GM12878 (cell line): ENCODE results near the gene STK33. TPM values are rescaled to one million over a fixed set of nuclear protein-coding genes. Genes with fewer than 3 reads are reported as not detected.

Source experiments
- ATF3 ChIP-seq: IDR thresholded peaks from 2 replicates; pipeline ENCODE4 v1.6.1; 2011; ENCODE audit warnings: low read depth, mild to moderate bottlenecking, low read length, moderate library complexity, borderline replicate concordance; ENCODE audit errors: extremely low read depth
- BRCA1 ChIP-seq: IDR thresholded peaks from 2 replicates; pipeline ENCODE4 v1.6.1; 2011; ENCODE audit warnings: low read depth, low read length, improper control_type of control experiment
- CBX5 ChIP-seq: sonication (generic); IDR thresholded peaks from 2 replicates; pipeline ENCODE4 v1.6.1; 2016; ENCODE audit warnings: low read depth, moderate library complexity, mild to moderate bottlenecking, inconsistent platforms
- CHD2 ChIP-seq: IDR thresholded peaks from 2 replicates; pipeline ENCODE4 v1.6.1; 2011; ENCODE audit warnings: low read depth, low read length, improper control_type of control experiment, borderline replicate concordance
- E2F4 ChIP-seq: IDR thresholded peaks from 2 replicates; pipeline ENCODE4 v1.6.1; 2012; ENCODE audit warnings: low read depth, low read length, improper control_type of control experiment
- FOS ChIP-seq: IDR thresholded peaks from 3 replicates; pipeline ENCODE4 v1.6.1; 2011; ENCODE audit warnings: borderline replicate concordance; ENCODE audit not compliant: insufficient read length; ENCODE audit errors: extremely low read depth
- HDAC6 ChIP-seq: fragments of 200-600 bp; sonication (generic); IDR thresholded peaks from one replicate; pipeline ENCODE4 v1.8.0; 2017; ENCODE audit warnings: antibody characterized with exemption; ENCODE audit not compliant: unreplicated experiment
- IKZF2 ChIP-seq, 2 experiments: fragments of 450-650 bp; IDR thresholded peaks; 2 replicates each; pipeline ENCODE4 v1.6.1; 2017; ENCODE audit warnings: mild to moderate bottlenecking in 2 of 2, moderate library complexity in 2 of 2
- JUNB ChIP-seq: IDR thresholded peaks from 2 replicates; pipeline ENCODE4 v1.6.1; 2016; ENCODE audit warnings: antibody characterized with exemption, mild to moderate bottlenecking
- JUND ChIP-seq: IDR thresholded peaks from 2 replicates; pipeline ENCODE4 v1.6.1; 2012; ENCODE audit warnings: low read depth, mild to moderate bottlenecking, low read length, improper control_type of control experiment, moderate library complexity
- LARP7 ChIP-seq: fragments of 450-650 bp; IDR thresholded peaks from 2 replicates; pipeline ENCODE4 v1.6.1; 2017; ENCODE audit warnings: mild to moderate bottlenecking
- MTA2 ChIP-seq: fragments of 450-650 bp; IDR thresholded peaks from 2 replicates; pipeline ENCODE4 v1.6.1; 2016; ENCODE audit warnings: low read depth, mild to moderate bottlenecking, moderate library complexity
- NRF1 ChIP-seq: conservative IDR thresholded peaks from 2 replicates; pipeline ENCODE4 v1.6.1; 2011; ENCODE audit warnings: mild to moderate bottlenecking, low read depth, low read length, improper control_type of control experiment
- PAX8 ChIP-seq: fragments of 450-650 bp; IDR thresholded peaks from 2 replicates; pipeline ENCODE4 v1.6.1; 2017; ENCODE audit warnings: mild to moderate bottlenecking, moderate library complexity
- POLR2AphosphoS2 ChIP-seq: IDR thresholded peaks from 2 replicates; pipeline ENCODE4 v1.6.1; 2011; ENCODE audit warnings: low read depth, mild to moderate bottlenecking, low read length, improper control_type of control experiment, moderate library complexity
- RUNX3 ChIP-seq: IDR thresholded peaks from 2 replicates; pipeline ENCODE4 v1.6.1; 2012; ENCODE audit warnings: low read length, inconsistent platforms
- SIN3A ChIP-seq: IDR thresholded peaks from 2 replicates; pipeline ENCODE4 v1.6.1; 2012; ENCODE audit warnings: low read depth, low read length, improper control_type of control experiment
- SMAD1 ChIP-seq: fragments of 450-650 bp; IDR thresholded peaks from 2 replicates; pipeline ENCODE4 v1.6.1; 2018; ENCODE audit warnings: mild to moderate bottlenecking, low read depth; ENCODE audit not compliant: partially characterized antibody
- SMC3 ChIP-seq: IDR thresholded peaks from 2 replicates; pipeline ENCODE4 v1.6.1; 2011; ENCODE audit warnings: low read length, improper control_type of control experiment, borderline replicate concordance
- SPI1 ChIP-seq: IDR thresholded peaks from 2 replicates; pipeline ENCODE4 v1.6.1; 2011; ENCODE audit warnings: low read depth, mild to moderate bottlenecking, low read length, moderate library complexity, borderline replicate concordance; ENCODE audit not compliant: insufficient read depth
- SREBF1 ChIP-seq: IDR thresholded peaks from 2 replicates; pipeline ENCODE4 v1.6.1; 2012; ENCODE audit warnings: mild to moderate bottlenecking, low read length
- SUZ12 ChIP-seq: fragments of 200-600 bp; sonication (generic); IDR thresholded peaks from one replicate; pipeline ENCODE4 v1.6.1; 2018; ENCODE audit warnings: antibody characterized with exemption, mild to moderate bottlenecking; ENCODE audit not compliant: unreplicated experiment
- YBX1 ChIP-seq: fragments of 450-650 bp; IDR thresholded peaks from 2 replicates; pipeline ENCODE4 v1.6.1; 2016; ENCODE audit warnings: antibody characterized with exemption
- ZBTB11 ChIP-seq: fragments of 450-650 bp; formaldehyde crosslinking; IDR thresholded peaks from 2 replicates; pipeline ENCODE4 v1.5.0; 2022; ENCODE audit warnings: mild to moderate bottlenecking, missing genetic modification characterization
- ZNF217 ChIP-seq: fragments of 450-650 bp; IDR thresholded peaks from 2 replicates; pipeline ENCODE4 v1.6.1; 2017; ENCODE audit warnings: antibody characterized with exemption, mild to moderate bottlenecking
- ZNF24 ChIP-seq: fragments of 450-650 bp; IDR thresholded peaks from 2 replicates; pipeline ENCODE4 v1.6.1; 2017; ENCODE audit warnings: antibody characterized with exemption, mild to moderate bottlenecking
- polyA plus RNA-seq, 11 experiments: library from polyadenylated mRNA; depleted of rRNA in 4 of 11; unstranded in 6 of 11; stranded (reverse) in 5 of 11; fragments of >200 nt; fragmentation: Nextera tagmentation in 4 of 11; fragmentation: Illumina TruSeq in 1 of 11; extraction: Ambion mirVana in 4 of 11; extraction: Trizol in 1 of 11; gene quantifications; 1 replicate in 1 of 11; 2 replicates in 10 of 11; pipeline versions ENCODE4 v1.2.1 to v1.2.3, GENCODE V29; 2011 to 2016; ENCODE audit warnings: inconsistent platforms in 2 of 11, missing spikeins in 2 of 11, low read depth in 1 of 11
- total RNA-seq, 4 experiments: library from RNA; depleted of rRNA in 3 of 4; stranded (reverse); fragments of >200 nt in 3 of 4; fragmentation: Illumina TruSeq in 1 of 4; extraction: Trizol in 1 of 4; gene quantifications; 2 replicates each; pipeline versions ENCODE4 v1.2.1 to v1.2.3, GENCODE V29; 2013 to 2021

The STK33 gene
- total and polyA plus RNA-seq, 10 of the 15 experiments (the other 5 are each of a cell fraction or from before 2014, with no cell fraction given) = 5.2 to 27.3 (median 18.3) TPM

GRCh38 chr11:8531982-8532381 lies 62.0 kb downstream of the STK33 start (continued):
- TF ChIP-seq RUNX3 = peak; percentile 55
- no peak for TF ChIP-seq ZBTB11 (CRISPR knock-in tag)
- no peak for TF ChIP-seq SUZ12
- no peak for TF ChIP-seq SMAD1
- TF ChIP-seq NRF1 = no peak
- TF ChIP-seq E2F4 = no peak
- TF ChIP-seq ZNF24 = no peak
- TF ChIP-seq ATF3 = no peak
- TF ChIP-seq JUNB = no peak
- no peak for TF ChIP-seq LARP7
- no peak for TF ChIP-seq POLR2AphosphoS2
- TF ChIP-seq HDAC6 = no peak
- no peak for TF ChIP-seq SIN3A
- no peak for TF ChIP-seq YBX1
- TF ChIP-seq IKZF2 (IDR thresholded peaks at IDR 0.05) = peak; percentile 17 to 30; a peak in 2 of 4 replicates
- peak; percentile 38; the same call in 1 of the 2 replicates for TF ChIP-seq MTA2
- no peak for TF ChIP-seq SMC3
- TF ChIP-seq ZNF217 = peak; percentile 77; the same call in 1 of the 2 replicates
- TF ChIP-seq JUND = no peak
- TF ChIP-seq BRCA1 = no peak
- TF ChIP-seq CBX5 = 0 out of 2 replicates have a peak, but pooled peaks have one; percentile 21
- TF ChIP-seq FOS = no peak
- no peak for TF ChIP-seq CHD2
- no peak for TF ChIP-seq SREBF1
- no peak for TF ChIP-seq PAX8
- 0 out of 2 replicates have a peak, but pooled peaks have one; percentile 29 for TF ChIP-seq SPI1
